Measurements from ENCODE around the gene B4GALT2. TPM values are rescaled to one million over a fixed set of nuclear protein-coding genes. Genes with fewer than 3 reads are reported as not detected.

The B4GALT2 gene
- total RNA-seq, 1 experiment from 2014 or later = 81.8 TPM

- H3K27me3 ChIP-seq (replicated peaks) = no peaks in the 10 kb centered on the region
- H3K4me3 ChIP-seq = no peak overlapping the region
- DNase-seq (ENCODE audit: low read depth in 1 of 2, low spot score in 2 of 2) = no peak
- no peaks in the 10 kb centered on the region for H3K36me3 ChIP-seq
- H3K4me1 ChIP-seq (replicated peaks) = no peaks in the 10 kb centered on the region; the same call in 1 of the 2 replicates
- H3K27ac ChIP-seq = no peak overlapping the region
- H3K9me3 ChIP-seq (replicated peaks) = no peaks in the 10 kb centered on the region
Observed at GRCh38 chr1:44021156-44021555, 42.1 kb downstream of the B4GALT2 start.

GRCh38 chr1:44021581-44022321, 42.7 kb downstream of the B4GALT2 start:
- Histone ChIP-seq H3K36me3 (no peaks in the 10 kb centered on the region), H3K9me3 (replicated peaks) (no peaks in the 10 kb centered on the region)

GRCh38 chr1:44024031-44024902, 45.3 kb downstream of the B4GALT2 start:
- Histone ChIP-seq H3K9me3 (replicated peaks) (no peaks in the 10 kb centered on the region), H3K36me3 (no peaks in the 10 kb centered on the region), H3K4me1 (replicated peaks) (peaks cover 3% of the 10 kb centered on the region), H3K4me3 (no peak overlapping the region), H3K27ac (no peak overlapping the region), H3K27me3 (replicated peaks) (no peaks in the 10 kb centered on the region)
- DNase-seq (ENCODE audit: low read depth in 1 of 2, low spot score in 2 of 2) = no peak

More at GRCh38 chr1:44021581-44022321, 42.7 kb downstream of the B4GALT2 start:
- Histone ChIP-seq H3K4me1 (replicated peaks) (no peaks in the 10 kb centered on the region; the same call in 1 of the 2 replicates), H3K27me3 (replicated peaks) (no peaks in the 10 kb centered on the region), H3K4me3 (no peak overlapping the region), H3K27ac (no peak overlapping the region)
- DNase-seq (ENCODE audit: low read depth in 1 of 2, low spot score in 2 of 2) = no peak

- Histone ChIP-seq H3K27ac (no peak overlapping the region), H3K36me3 (no peaks in the 10 kb centered on the region), H3K4me1 (replicated peaks) (peaks cover 7% of the 10 kb centered on the region), H3K9me3 (replicated peaks) (no peaks in the 10 kb centered on the region), H3K4me3 (no peak overlapping the region), H3K27me3 (replicated peaks) (no peaks in the 10 kb centered on the region)
- DNase-seq (ENCODE audit: low read depth in 1 of 2, low spot score in 2 of 2) = no peak
Observed at GRCh38 chr1:44024903-44025525, 46.0 kb downstream of the B4GALT2 start.

GRCh38 chr1:44025816-44026215, 46.8 kb downstream of the B4GALT2 start:
- H3K4me1 ChIP-seq (replicated peaks) = peaks cover 10% of the 10 kb centered on the region
- H3K27ac ChIP-seq = no peak overlapping the region
- no peaks in the 10 kb centered on the region for H3K9me3 ChIP-seq (replicated peaks)
- no peak for DNase-seq (ENCODE audit: low read depth in 1 of 2, low spot score in 2 of 2)
- H3K36me3 ChIP-seq = no peaks in the 10 kb centered on the region
- no peaks in the 10 kb centered on the region for H3K27me3 ChIP-seq (replicated peaks)
- H3K4me3 ChIP-seq = no peak overlapping the region

GRCh38 chr1:44027320-44027719, 48.3 kb downstream of the B4GALT2 start:
- Histone ChIP-seq H3K27ac (no peak overlapping the region), H3K9me3 (replicated peaks) (no peaks in the 10 kb centered on the region), H3K4me1 (replicated peaks) (peaks cover 16% of the 10 kb centered on the region), H3K4me3 (no peak overlapping the region), H3K36me3 (no peaks in the 10 kb centered on the region), H3K27me3 (replicated peaks) (no peaks in the 10 kb centered on the region)
- no peak for DNase-seq (ENCODE audit: low read depth in 1 of 2, low spot score in 2 of 2)

GRCh38 chr1:44029260-44029910, 50.4 kb downstream of the B4GALT2 start:
- no peaks in the 10 kb centered on the region for H3K9me3 ChIP-seq (replicated peaks)
- H3K27me3 ChIP-seq (replicated peaks) = no peaks in the 10 kb centered on the region
- peak overlapping the region; percentile 60 for H3K4me3 ChIP-seq
- no peak for DNase-seq (ENCODE audit: low read depth in 1 of 2, low spot score in 2 of 2)
- H3K36me3 ChIP-seq = no peaks in the 10 kb centered on the region
- peaks cover 16% of the 10 kb centered on the region for H3K4me1 ChIP-seq (replicated peaks)
- no peak overlapping the region for H3K27ac ChIP-seq

- H3K36me3 ChIP-seq = no peaks in the 10 kb centered on the region
Observed at GRCh38 chr1:44029911-44030604, 51.0 kb downstream of the B4GALT2 start.

GRCh38 chr1:44030605-44031251, 51.7 kb downstream of the B4GALT2 start:
- H3K27ac ChIP-seq = peak overlapping the region; percentile 71; the same call in 1 of the 2 replicates
- H3K36me3 ChIP-seq = no peaks in the 10 kb centered on the region
- peaks cover 16% of the 10 kb centered on the region; the same call in 1 of the 2 replicates for H3K4me1 ChIP-seq (replicated peaks)
- H3K9me3 ChIP-seq (replicated peaks) = no peaks in the 10 kb centered on the region
- H3K4me3 ChIP-seq = peak overlapping the region; percentile 60
- peak; percentile 65 to 76 for DNase-seq (ENCODE audit: low read depth in 1 of 2, low spot score in 2 of 2)
- no peaks in the 10 kb centered on the region for H3K27me3 ChIP-seq (replicated peaks)

More at GRCh38 chr1:44029911-44030604, 51.0 kb downstream of the B4GALT2 start:
- Histone ChIP-seq H3K27me3 (replicated peaks) (no peaks in the 10 kb centered on the region), H3K27ac (peak overlapping the region; percentile 71), H3K9me3 (replicated peaks) (no peaks in the 10 kb centered on the region), H3K4me1 (replicated peaks) (peaks cover 16% of the 10 kb centered on the region), H3K4me3 (peak overlapping the region; percentile 60)
- DNase-seq (ENCODE audit: low read depth in 1 of 2, low spot score in 2 of 2) = peak; percentile 93 to 97

GRCh38 chr1:44031252-44032169, 52.5 kb downstream of the B4GALT2 start, which contains the start of gene SLC6A9:
Gene SLC6A9 (minus strand): TSS chr1:44031462. CDS start chr1:44024277, 7,185 bp downstream.
- peak in 1 of 2 experiments; percentile 18 for DNase-seq (ENCODE audit: low read depth in 1 of 2, low spot score in 2 of 2)
- H3K27me3 ChIP-seq (replicated peaks) = no peaks in the 10 kb centered on the region
- H3K9me3 ChIP-seq (replicated peaks) = no peaks in the 10 kb centered on the region
- H3K36me3 ChIP-seq = no peaks in the 10 kb centered on the region
- peaks cover 16% of the 10 kb centered on the region; the same call in 1 of the 2 replicates for H3K4me1 ChIP-seq (replicated peaks)
- H3K4me3 ChIP-seq = peak within 1 kb of the TSS; percentile 60
- peak within 1 kb of the TSS; percentile 71; the same call in 1 of the 2 replicates for H3K27ac ChIP-seq

GRCh38 chr1:44032170-44032790, 53.3 kb downstream of the B4GALT2 start:
- no peaks in the 10 kb centered on the region for H3K27me3 ChIP-seq (replicated peaks)
- no peaks in the 10 kb centered on the region for H3K36me3 ChIP-seq
- DNase-seq (ENCODE audit: low read depth in 1 of 2, low spot score in 2 of 2) = no peak
- no peak overlapping the region for H3K4me3 ChIP-seq
- no peak overlapping the region for H3K27ac ChIP-seq
- H3K4me1 ChIP-seq (replicated peaks) = peaks cover 16% of the 10 kb centered on the region; the same call in 1 of the 2 replicates
- no peaks in the 10 kb centered on the region for H3K9me3 ChIP-seq (replicated peaks)
